ENCODE measurements around the gene OGDH.
"Not testable (repeated sequence)": the region's sequence is repeated elsewhere in the genome, so short reads cannot be mapped to it uniquely, and the experiment has no call there.

The OGDH gene

GRCh38 chr7:44696728-44697127 lies 90.3 kb downstream of the OGDH start:
- H3K27me3 Mint-ChIP-seq = no peaks in the 10 kb centered on the region
- DNase-seq = no peak
- peaks cover 4% of the 10 kb centered on the region for H3K9me3 Mint-ChIP-seq
- H3K27ac Mint-ChIP-seq = no peak overlapping the region
- CTCF ChIA-PET = no interaction called here
- no peaks in the 10 kb centered on the region for H3K4me1 Mint-ChIP-seq
- H3K36me3 Mint-ChIP-seq = peaks cover 81% of the 10 kb centered on the region
- no peak overlapping the region for H3K4me3 Mint-ChIP-seq

- CTCF ChIA-PET = no interaction called here
- H3K4me3 Mint-ChIP-seq = no peak overlapping the region
- DNase-seq = no peak
- peaks cover 4% of the 10 kb centered on the region for H3K9me3 Mint-ChIP-seq
- peaks cover 80% of the 10 kb centered on the region for H3K36me3 Mint-ChIP-seq
- no peaks in the 10 kb centered on the region for H3K4me1 Mint-ChIP-seq
- H3K27me3 Mint-ChIP-seq = no peaks in the 10 kb centered on the region
- no peak overlapping the region for H3K27ac Mint-ChIP-seq
These were observed 91.0 kb downstream of the OGDH start for GRCh38 chr7:44697136-44698045.

- no peaks in the 10 kb centered on the region for H3K4me1 Mint-ChIP-seq
- H3K4me3 Mint-ChIP-seq = no peak overlapping the region
- H3K36me3 Mint-ChIP-seq = peaks cover 85% of the 10 kb centered on the region
- peak overlapping the region; percentile 42 for H3K27ac Mint-ChIP-seq
- no peak for DNase-seq
- H3K9me3 Mint-ChIP-seq = peaks cover 4% of the 10 kb centered on the region
- H3K27me3 Mint-ChIP-seq = no peaks in the 10 kb centered on the region
- CTCF ChIA-PET = interaction anchor here (1.0 kb wide), 1 partner anchor 104 kb away, joined by 3 read pairs; no protein-coding TSS in a partner anchor
These were observed 91.7 kb downstream of the OGDH start for GRCh38 chr7:44698046-44698580.

GRCh38 chr7:44699598-44699997 lies 93.2 kb downstream of the OGDH start:
- H3K36me3 Mint-ChIP-seq = peaks cover 85% of the 10 kb centered on the region
- H3K27me3 Mint-ChIP-seq, DNase-seq, H3K9me3 Mint-ChIP-seq, H3K27ac Mint-ChIP-seq, H3K4me1 Mint-ChIP-seq, H3K4me3 Mint-ChIP-seq: not testable (repeated sequence)
- CTCF ChIA-PET = interaction anchor here (1.5 kb wide), 1 partner anchor 93 kb away, joined by 4 read pairs; the partner anchor contains the start of gene OGDH

- CTCF ChIA-PET = interaction anchor here (1.5 kb wide), 1 partner anchor 94 kb away, joined by 4 read pairs; the partner anchor contains the start of gene OGDH
- Mint-ChIP-seq H3K4me1 (no peaks in the 10 kb centered on the region), H3K27ac (peak overlapping the region; percentile 37), H3K9me3 (peaks cover 4% of the 10 kb centered on the region), H3K27me3 (no peaks in the 10 kb centered on the region), H3K36me3 (peaks cover 85% of the 10 kb centered on the region), H3K4me3 (no peak overlapping the region)
- no peak for DNase-seq
These were observed 93.9 kb downstream of the OGDH start for GRCh38 chr7:44700322-44700721.

GRCh38 chr7:44703391-44703790 lies 97.0 kb downstream of the OGDH start:
- H3K4me3 Mint-ChIP-seq, H3K9me3 Mint-ChIP-seq, DNase-seq, H3K4me1 Mint-ChIP-seq, H3K27ac Mint-ChIP-seq, H3K27me3 Mint-ChIP-seq: not testable (repeated sequence)
- peaks cover 68% of the 10 kb centered on the region for H3K36me3 Mint-ChIP-seq
- CTCF ChIA-PET = interaction anchor here (1.1 kb wide), 1 partner anchor 65 kb away, joined by 3 read pairs; no protein-coding TSS in a partner anchor

GRCh38 chr7:44703921-44704320 lies 97.5 kb downstream of the OGDH start:
- Mint-ChIP-seq H3K36me3 (peaks cover 64% of the 10 kb centered on the region), H3K9me3 (peaks cover 2% of the 10 kb centered on the region), H3K27me3 (no peaks in the 10 kb centered on the region), H3K27ac (no peak overlapping the region), H3K4me1 (no peaks in the 10 kb centered on the region), H3K4me3 (no peak overlapping the region)
- CTCF ChIA-PET = interaction anchor here (1.1 kb wide), 1 partner anchor 66 kb away, joined by 3 read pairs; no protein-coding TSS in a partner anchor
- no peak for DNase-seq

GRCh38 chr7:44705434-44705833 lies 99.0 kb downstream of the OGDH start:
- DNase-seq = no peak
- H3K27ac Mint-ChIP-seq = peak overlapping the region; percentile 7
- CTCF ChIA-PET = no interaction called here
- H3K36me3 Mint-ChIP-seq = peaks cover 57% of the 10 kb centered on the region
- no peaks in the 10 kb centered on the region for H3K9me3 Mint-ChIP-seq
- H3K4me1 Mint-ChIP-seq = no peaks in the 10 kb centered on the region
- H3K4me3 Mint-ChIP-seq = no peak overlapping the region
- no peaks in the 10 kb centered on the region for H3K27me3 Mint-ChIP-seq

GRCh38 chr7:44706788-44707557 lies 100.5 kb downstream of the OGDH start:
- Mint-ChIP-seq H3K9me3 (no peaks in the 10 kb centered on the region), H3K27me3 (no peaks in the 10 kb centered on the region), H3K4me1 (peaks cover 2% of the 10 kb centered on the region), H3K36me3 (peaks cover 41% of the 10 kb centered on the region), H3K27ac (no peak overlapping the region), H3K4me3 (no peak overlapping the region)
- DNase-seq = no peak
- CTCF ChIA-PET = no interaction called here

- Mint-ChIP-seq H3K4me3 (no peak overlapping the region), H3K4me1 (peaks cover 8% of the 10 kb centered on the region), H3K9me3 (no peaks in the 10 kb centered on the region), H3K27ac (no peak overlapping the region), H3K36me3 (peaks cover 37% of the 10 kb centered on the region), H3K27me3 (no peaks in the 10 kb centered on the region)
- CTCF ChIA-PET = no interaction called here
- DNase-seq = no peak
These were observed 101.3 kb downstream of the OGDH start for GRCh38 chr7:44707558-44708230.

GRCh38 chr7:44709011-44709915 lies 102.8 kb downstream of the OGDH start:
- Mint-ChIP-seq H3K9me3 (no peaks in the 10 kb centered on the region), H3K27me3 (peaks cover 2% of the 10 kb centered on the region), H3K36me3 (peaks cover 27% of the 10 kb centered on the region), H3K4me1 (peaks cover 8% of the 10 kb centered on the region), H3K4me3 (no peak overlapping the region), H3K27ac (no peak overlapping the region)
- CTCF ChIA-PET = no interaction called here
- no peak for DNase-seq

- Mint-ChIP-seq H3K4me3 (no peak overlapping the region), H3K27me3 (peaks cover 3% of the 10 kb centered on the region), H3K27ac (no peak overlapping the region), H3K36me3 (peaks cover 23% of the 10 kb centered on the region), H3K4me1 (peaks cover 8% of the 10 kb centered on the region), H3K9me3 (no peaks in the 10 kb centered on the region)
- CTCF ChIA-PET = no interaction called here
- no peak for DNase-seq
These were observed 103.6 kb downstream of the OGDH start for GRCh38 chr7:44709945-44710596.

GRCh38 chr7:44711528-44711927 lies 105.1 kb downstream of the OGDH start:
- H3K4me1 Mint-ChIP-seq = peaks cover 8% of the 10 kb centered on the region
- no peak overlapping the region for H3K4me3 Mint-ChIP-seq
- H3K27ac Mint-ChIP-seq = no peak overlapping the region
- DNase-seq = no peak
- CTCF ChIA-PET = no interaction called here
- no peaks in the 10 kb centered on the region for H3K9me3 Mint-ChIP-seq
- H3K27me3 Mint-ChIP-seq = peaks cover 3% of the 10 kb centered on the region
- peaks cover 15% of the 10 kb centered on the region for H3K36me3 Mint-ChIP-seq

Data from activated naive CD4-positive, alpha-beta T cell treated with anti-CD3 and anti-CD28 coated beads, Interleukin-2, amount 10 ng/mL, durations not matched to agents 7 days and 5 days (primary cell).